Endothelial cell of umbilical vein (primary cell): Measurements from ENCODE around the gene PLXDC1. TPM values are rescaled to one million over a fixed set of nuclear protein-coding genes. Genes with fewer than 3 reads are reported as not detected.

ENCODE experiments used
- BruUV-seq: library from RNA; stranded (reverse); fragments of 400-500 nt; replicated peaks from 2 replicates; lab custom pipeline; 2021; lab: Mats Ljungman, UMichigan
- CTCF ChIA-PET: fragments of 300-600, 350-600 bp; sonication (Branson Sonifier 250); formaldehyde crosslinking; loops from one replicate; lab custom pipeline; 2021; ENCODE audit warnings: antibody characterized with exemption, inconsistent platforms; lab: Charles Lee
- POLR2A ChIA-PET: fragments of 300-600, 350-600 bp; sonication (Branson Sonifier 250); formaldehyde crosslinking; loops from one replicate; lab custom pipeline; 2021; ENCODE audit warnings: antibody characterized with exemption, inconsistent platforms; lab: Charles Lee
- DNase-seq: peaks from one replicate; pipeline ENCODE4 v3.0.0-alpha.2; 2011; ENCODE audit warnings: low read depth, low spot score
- FAIRE-seq: peaks from 2 replicates; lab custom pipeline; 2011; peaks lifted over from hg19 to GRCh38; lab: Jason Lieb, UNC
- H2AFZ ChIP-seq: 2 replicates; pipeline ENCODE4 v1.6.0; 2012; ENCODE audit warnings: low read depth, low read length, control low read depth, inconsistent platforms
- H3K27ac ChIP-seq: 2 replicates; pipeline ENCODE4 v1.5.1; 2011; ENCODE audit warnings: low read depth, mild to moderate bottlenecking, control low read depth, low read length, moderate library complexity; ENCODE audit not compliant: insufficient read depth
- H3K27me3 ChIP-seq, 2 experiments: 2 replicates each; pipeline versions ENCODE4 v1.6.0 to v1.6.1; 2011; ENCODE audit warnings: low read length in 2 of 2, mixed read lengths in 1 of 2; ENCODE audit not compliant: control insufficient read depth in 2 of 2, insufficient read depth in 2 of 2
- H3K36me3 ChIP-seq, 2 experiments: 2 replicates in 1 of 2; 3 replicates in 1 of 2; pipeline ENCODE4 v1.5.1; 2011; ENCODE audit warnings: low read length in 2 of 2, mild to moderate bottlenecking in 1 of 2, moderate library complexity in 1 of 2; ENCODE audit not compliant: control insufficient read depth in 2 of 2, insufficient read depth in 2 of 2; ENCODE audit errors: extremely low read depth in 1 of 2
- H3K4me1 ChIP-seq: 3 replicates; pipeline ENCODE4 v1.5.1; 2011; ENCODE audit warnings: mild to moderate bottlenecking, low read length; ENCODE audit not compliant: control insufficient read depth, insufficient read depth; ENCODE audit errors: extremely low read depth
- H3K4me2 ChIP-seq: 2 replicates; pipeline ENCODE4 v1.6.1; 2011; ENCODE audit warnings: low read length, control low read depth, mixed read lengths; ENCODE audit not compliant: insufficient read depth
- H3K4me3 ChIP-seq, 3 experiments: fragments of 200-600 bp in 1 of 3; sonication (generic), shearing (Covaris generic) in 1 of 3; replicated peaks in 1 of 3; 2 replicates each; pipeline ENCODE4 v1.5.1; 2011 to 2016; ENCODE audit warnings: control low read depth in 3 of 3, low read length in 3 of 3, mild to moderate bottlenecking in 2 of 3, inconsistent platforms in 1 of 3, low read depth in 1 of 3, moderate library complexity in 1 of 3; ENCODE audit not compliant: insufficient read depth in 1 of 3
- H3K79me2 ChIP-seq: 2 replicates; pipeline ENCODE4 v1.6.0; 2012; ENCODE audit warnings: low read length, inconsistent platforms; ENCODE audit not compliant: control insufficient read depth, insufficient read depth
- H3K9ac ChIP-seq: replicated peaks from 2 replicates; pipeline ENCODE3; 2011; ENCODE audit warnings: low read length, control low read depth; ENCODE audit not compliant: insufficient read depth; ENCODE audit errors: extremely low read depth
- H3K9me1 ChIP-seq: replicated peaks from 3 replicates; pipeline ENCODE4 v1.6.0; 2011; ENCODE audit warnings: mild to moderate bottlenecking, low read length; ENCODE audit not compliant: control insufficient read depth, insufficient read depth; ENCODE audit errors: extremely low read depth
- H3K9me3 ChIP-seq: replicated peaks from 2 replicates; pipeline ENCODE4 v1.5.1; 2012; ENCODE audit warnings: low read length, inconsistent platforms; ENCODE audit not compliant: control insufficient read depth, insufficient read depth
- H4K20me1 ChIP-seq: replicated peaks from 2 replicates; pipeline ENCODE3; 2011; ENCODE audit warnings: mild to moderate bottlenecking, low read length; ENCODE audit not compliant: control insufficient read depth, insufficient read depth; ENCODE audit errors: extremely low read depth
- CTCF ChIP-seq, 2 donors: IDR thresholded peaks; 1 replicate in 1 of 2; 2 replicates in 1 of 2; pipeline ENCODE4 v1.5.1; 2011; ENCODE audit warnings: low read length in 2 of 2, mild to moderate bottlenecking in 2 of 2, moderate library complexity in 2 of 2, control low read depth in 1 of 2, inconsistent platforms in 1 of 2, low read depth in 1 of 2; ENCODE audit not compliant: insufficient read depth in 1 of 2; ENCODE audit errors: extremely low read depth in 1 of 2
- EZH2 ChIP-seq: IDR thresholded peaks from 2 replicates; pipeline ENCODE4 v1.6.1; 2012; ENCODE audit warnings: borderline replicate concordance, low read depth, mild to moderate bottlenecking, moderate library complexity, low read length, inconsistent platforms; ENCODE audit not compliant: severe bottlenecking
- FOS ChIP-seq: IDR thresholded peaks from 2 replicates; pipeline ENCODE4 v1.6.1; 2011; ENCODE audit warnings: mild to moderate bottlenecking, low read length, moderate library complexity, borderline replicate concordance; ENCODE audit not compliant: insufficient read depth
- GATA2 ChIP-seq: IDR thresholded peaks from 2 replicates; pipeline ENCODE4 v1.7.0; 2011; ENCODE audit warnings: low read depth, mild to moderate bottlenecking, moderate library complexity, mixed read lengths, low read length; ENCODE audit not compliant: insufficient read length, insufficient read depth
- JUN ChIP-seq: IDR thresholded peaks from 2 replicates; pipeline ENCODE4 v1.6.1; 2011; ENCODE audit warnings: borderline replicate concordance, low read depth; ENCODE audit not compliant: insufficient read length, insufficient read depth
- MAX ChIP-seq: IDR thresholded peaks from 2 replicates; pipeline ENCODE4 v1.6.1; 2011; ENCODE audit not compliant: insufficient read depth, insufficient read length
- MYC ChIP-seq: IDR thresholded peaks from one replicate; pipeline ENCODE4 v1.6.1; 2011; ENCODE audit warnings: mild to moderate bottlenecking, low read depth, low read length
- POLR2A ChIP-seq: IDR thresholded peaks from 2 replicates; pipeline ENCODE4 v1.6.1; 2012; ENCODE audit warnings: low read depth, mild to moderate bottlenecking, control low read depth, low read length
- POLR2AphosphoS5 ChIP-seq: IDR thresholded peaks from 2 replicates; pipeline ENCODE4 v1.6.1; 2012; ENCODE audit warnings: low read depth, mild to moderate bottlenecking, control low read depth, low read length, moderate library complexity; ENCODE audit not compliant: insufficient read depth
- dilution Hi-C: fragments of 300-500 bp; cut with MboI; formaldehyde crosslinking; loops from one replicate; pipeline ENCODE4 v1.15.0; 2019; ENCODE audit warnings: low sequenced_read_pairs; ENCODE audit not compliant: extremely low pct_ligation_motif_present
- intact Hi-C: fragments of 100-400 bp; cut with micrococcal nuclease; formaldehyde crosslinking; loops from one replicate; pipeline ENCODE4 v1.10.0; 2022
- polyA plus RNA-seq, 4 experiments: library from polyadenylated mRNA; depleted of rRNA in 3 of 4; stranded (reverse) in 3 of 4; unstranded in 1 of 4; fragments of >200 nt; gene quantifications; 2 replicates each; pipeline versions ENCODE4 v1.2.1 to v1.2.3, GENCODE V29; 2011 to 2012; ENCODE audit warnings: missing spikeins in 1 of 4
- total RNA-seq: library from RNA; stranded (reverse); gene quantifications from 2 replicates; pipeline ENCODE4 v1.2.3, GENCODE V29; 2021

PLXDC1 gene
- total and polyA plus RNA-seq, 2 donors (not counting 3 experiments of a cell fraction or from before 2014, with no cell fraction given): 0.03 TPM; not detected in 1

GRCh38 chr17:39194985-39195524, 43.6 kb upstream of the PLXDC1 start:
- dilution Hi-C loops (no loop called here), intact Hi-C loops (loop anchor here (2.0 kb wide), 1 partner anchor 16 kb away; no protein-coding TSS in a partner anchor)
- DNase-seq (no peak), FAIRE-seq (no peak)
- Histone ChIP-seq H3K36me3 (peaks cover 3 to 17% of the 10 kb centered on the region in 2 experiments), H3K79me2 (peaks cover 18% of the 10 kb centered on the region), H3K9me3 (no peaks in the 10 kb centered on the region), H3K4me1 (peaks cover 6% of the 10 kb centered on the region), H3K4me2 (no peak overlapping the region), H3K9ac (no peak overlapping the region), H3K27me3 (no peaks in the 10 kb centered on the region), H3K9me1 (no peaks in the 10 kb centered on the region), H4K20me1 (no peaks in the 10 kb centered on the region), H2AFZ (no peak overlapping the region), H3K27ac (no peak overlapping the region), H3K4me3 (no peak overlapping the region)
- CTCF ChIA-PET: interaction anchor here (1.0 to 3.0 kb wide), 7 partner anchors 11 to 51 kb away, joined by 3 to 14 read pairs (median 8); no protein-coding TSS in a partner anchor
- BruUV-seq: no TSS peak
- POLR2A ChIA-PET: no interaction called here
- TF ChIP-seq POLR2A (no peak), MYC (no peak), JUN (no peak), GATA2 (no peak), EZH2 (no peak), POLR2AphosphoS5 (no peak), CTCF (IDR thresholded peaks at IDR 0.05; ENCODE audit: extremely low read depth in 1 of 2, insufficient read depth in 1 of 2, low read depth in 1 of 2, low read length in 2 of 2) (no peak), FOS (no peak), MAX (no peak)
